Gastrocnemius medialis (tissue), 4 donors: ENCODE results near the gene GALP.

Experiments
- POLR2A ChIP-seq, 2 donors: fragments of 450-650 bp; IDR thresholded peaks; one replicate each; pipeline ENCODE4 v1.6.1; 2017; ENCODE audit warnings: antibody characterized with exemption in 2 of 2, mild to moderate bottlenecking in 2 of 2, moderate library complexity in 2 of 2
- TF ChIP-seq, protein P1 (sequence below), 5 experiments: fragments of 450-650 bp in 3 of 5; fragments of 200-600 bp in 2 of 5; sonication (generic) in 2 of 5; IDR thresholded peaks in 4 of 5; conservative IDR thresholded peaks in 1 of 5; 1 replicate in 4 of 5; 2 replicates in 1 of 5; pipeline ENCODE4 v1.5.1; 2016 to 2019; ENCODE audit warnings: antibody characterized with exemption in 5 of 5, mild to moderate bottlenecking in 3 of 5, moderate library complexity in 3 of 5

DNA sequence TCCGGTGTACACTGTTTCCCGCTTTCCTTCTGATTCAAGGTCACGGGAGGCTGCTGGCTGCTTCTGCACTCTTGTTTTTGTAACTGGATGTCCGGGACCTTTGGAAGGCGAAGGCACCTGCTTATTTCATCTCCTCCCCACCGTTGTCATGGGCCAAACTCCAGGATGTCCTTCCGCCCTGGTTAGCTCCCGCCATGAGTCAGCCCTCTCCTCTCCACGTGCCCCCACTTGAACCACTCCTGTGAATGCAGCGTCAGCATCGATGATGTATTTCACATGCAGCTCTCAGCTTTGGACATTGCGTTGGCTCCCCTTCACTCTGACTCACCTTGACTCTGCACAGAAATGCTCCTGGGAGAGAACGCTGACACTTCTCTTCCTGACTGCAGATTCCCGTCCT is 5.5 kb upstream of the GALP start:
- no peak for TF ChIP-seq POLR2A (IDR thresholded peaks at IDR 0.05)
- TF ChIP-seq, protein P1, sequence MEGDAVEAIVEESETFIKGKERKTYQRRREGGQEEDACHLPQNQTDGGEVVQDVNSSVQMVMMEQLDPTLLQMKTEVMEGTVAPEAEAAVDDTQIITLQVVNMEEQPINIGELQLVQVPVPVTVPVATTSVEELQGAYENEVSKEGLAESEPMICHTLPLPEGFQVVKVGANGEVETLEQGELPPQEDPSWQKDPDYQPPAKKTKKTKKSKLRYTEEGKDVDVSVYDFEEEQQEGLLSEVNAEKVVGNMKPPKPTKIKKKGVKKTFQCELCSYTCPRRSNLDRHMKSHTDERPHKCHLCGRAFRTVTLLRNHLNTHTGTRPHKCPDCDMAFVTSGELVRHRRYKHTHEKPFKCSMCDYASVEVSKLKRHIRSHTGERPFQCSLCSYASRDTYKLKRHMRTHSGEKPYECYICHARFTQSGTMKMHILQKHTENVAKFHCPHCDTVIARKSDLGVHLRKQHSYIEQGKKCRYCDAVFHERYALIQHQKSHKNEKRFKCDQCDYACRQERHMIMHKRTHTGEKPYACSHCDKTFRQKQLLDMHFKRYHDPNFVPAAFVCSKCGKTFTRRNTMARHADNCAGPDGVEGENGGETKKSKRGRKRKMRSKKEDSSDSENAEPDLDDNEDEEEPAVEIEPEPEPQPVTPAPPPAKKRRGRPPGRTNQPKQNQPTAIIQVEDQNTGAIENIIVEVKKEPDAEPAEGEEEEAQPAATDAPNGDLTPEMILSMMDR (IDR thresholded peaks at IDR 0.05 in 4 of 5, conservative IDR thresholded peaks at IDR 0.05 in 1 of 5): no peak
